Neural crest cell (in vitro differentiated cells): Measurements from ENCODE around the gene KIF17. TPM values are rescaled to one million over a fixed set of nuclear protein-coding genes. Genes with fewer than 3 reads are reported as not detected.

Experiments used
- DNase-seq: peaks from one replicate; pipeline ENCODE4 v3.0.0; 2021; ENCODE audit warnings: low read depth, mixed read lengths, low spot score
- H3K27ac Mint-ChIP-seq: one replicate; pipeline ENCODE4 v1.8.0; 2021; ENCODE audit warnings: mild to moderate bottlenecking, mixed read lengths; ENCODE audit not compliant: unreplicated experiment
- H3K27me3 Mint-ChIP-seq: 2 replicates; pipeline ENCODE4 v1.8.0; 2021; ENCODE audit warnings: low read depth, mild to moderate bottlenecking, mixed read lengths
- H3K36me3 Mint-ChIP-seq: 2 replicates; pipeline ENCODE4 v1.8.0; 2021; ENCODE audit warnings: low read depth, mild to moderate bottlenecking, mixed read lengths
- H3K4me1 Mint-ChIP-seq: 2 replicates; pipeline ENCODE4 v1.8.0; 2021; ENCODE audit warnings: mixed read lengths
- H3K4me3 Mint-ChIP-seq: one replicate; pipeline ENCODE4 v1.8.0; 2021; ENCODE audit warnings: mild to moderate bottlenecking, mixed read lengths
- H3K9me3 Mint-ChIP-seq: 2 replicates; pipeline ENCODE4 v1.8.0; 2021; ENCODE audit warnings: mixed read lengths
- CTCF ChIP-seq: fragments of 200-600 bp; sonication (generic); conservative IDR thresholded peaks from 2 replicates; pipeline ENCODE4 v1.5.0; 2021; ENCODE audit warnings: antibody characterized with exemption, mild to moderate bottlenecking
- total RNA-seq: library from RNA; stranded (reverse); gene quantifications from 2 replicates; pipeline ENCODE4 v1.2.1, GENCODE V29; 2021

The KIF17 gene
- total RNA-seq, 1 donor from 2014 or later: 1.6 TPM

GRCh38 chr1:20614131-20614579 is 103.7 kb downstream of the KIF17 start:
- Mint-ChIP-seq H3K27me3 (no peaks in the 10 kb centered on the region), H3K4me1 (peaks cover 18% of the 10 kb centered on the region), H3K27ac (no peak overlapping the region), H3K36me3 (no peaks in the 10 kb centered on the region), H3K9me3 (no peaks in the 10 kb centered on the region), H3K4me3 (no peak overlapping the region)
- no peak for DNase-seq
- no peak for TF ChIP-seq CTCF

Other genes starting within 250 kb of the KIF17 start
- 31.4 and 34.7 TPM in 2 replicates for gene CAMK2N1, start 231.8 kb downstream of the KIF17 start, total RNA-seq
- gene MUL1, start 209.9 kb downstream of the KIF17 start, total RNA-seq: 26.5 and 27.6 TPM in 2 replicates
- 0.59 and 0.75 TPM in 2 replicates for gene FAM43B, start 165.4 kb downstream of the KIF17 start, total RNA-seq
- not detected in 2 replicates for gene CDA, start 128.9 kb downstream of the KIF17 start, total RNA-seq
- gene PINK1, start 84.5 kb downstream of the KIF17 start, total RNA-seq: 14.0 and 16.5 TPM in 2 replicates
- gene DDOST, start 56.6 kb downstream of the KIF17 start, total RNA-seq: 175 and 179 TPM in 2 replicates
- gene SH2D5, start 14.7 kb upstream of the KIF17 start, total RNA-seq: 3.2 TPM in 2 replicates
- 302 and 303 TPM in 2 replicates for gene HP1BP3, start 69.3 kb upstream of the KIF17 start, total RNA-seq